GM10266 (cell line): ENCODE data around the gene MC1R.

Experiments used
- DNase-seq: peaks from one replicate; pipeline ENCODE4 v3.0.0; 2012; ENCODE audit errors: extremely low spot score
- CTCF ChIP-seq: IDR thresholded peaks from 2 replicates; pipeline ENCODE4 v1.5.1; 2012; ENCODE audit warnings: mild to moderate bottlenecking, low read depth; ENCODE audit not compliant: control insufficient read depth, insufficient read depth; ENCODE audit errors: missing control alignments

MC1R gene

DNA sequence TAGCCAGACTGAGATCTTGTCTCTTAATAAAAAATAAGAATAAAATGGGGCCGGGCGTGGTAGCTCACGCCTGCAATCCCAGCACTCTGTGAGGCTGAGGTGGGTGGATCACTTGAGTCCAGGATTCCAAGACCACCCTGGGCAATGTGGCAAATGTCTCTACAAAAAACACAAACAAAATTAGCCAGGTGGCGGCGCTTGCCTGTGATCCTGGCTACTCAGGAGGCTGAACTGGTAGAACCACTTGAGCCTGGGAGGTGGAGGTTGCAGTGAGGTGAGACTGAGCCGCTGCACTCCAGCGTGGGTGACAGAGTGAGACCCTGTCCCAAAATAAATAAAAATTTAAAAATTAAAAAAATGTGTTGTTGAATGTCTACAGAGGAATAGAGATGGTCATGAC, 27.0 kb downstream of the MC1R start:
- no peak for DNase-seq
- no peak for TF ChIP-seq CTCF

DNA sequence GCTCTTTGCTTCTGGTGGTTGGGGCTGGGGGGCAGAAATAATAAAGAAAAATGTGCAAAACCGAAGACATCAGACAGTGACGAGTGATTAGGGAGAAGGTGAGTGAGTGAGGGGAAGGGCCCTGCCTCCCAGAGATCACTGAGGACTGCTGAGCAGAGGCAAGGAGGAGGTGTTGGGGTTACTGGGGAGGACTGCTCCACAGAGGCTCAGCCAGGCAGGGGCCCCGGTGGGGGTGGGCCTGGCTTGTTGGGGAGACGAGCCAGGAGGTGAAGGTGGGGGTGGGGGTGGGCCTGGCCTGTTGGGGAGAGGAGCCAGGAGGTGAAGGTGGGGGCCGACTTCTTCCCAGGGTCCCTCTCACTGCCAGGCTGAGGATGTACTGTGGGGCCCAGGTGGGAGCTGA, 27.9 kb downstream of the MC1R start:
- no peak for TF ChIP-seq CTCF
- DNase-seq: no peak

DNA sequence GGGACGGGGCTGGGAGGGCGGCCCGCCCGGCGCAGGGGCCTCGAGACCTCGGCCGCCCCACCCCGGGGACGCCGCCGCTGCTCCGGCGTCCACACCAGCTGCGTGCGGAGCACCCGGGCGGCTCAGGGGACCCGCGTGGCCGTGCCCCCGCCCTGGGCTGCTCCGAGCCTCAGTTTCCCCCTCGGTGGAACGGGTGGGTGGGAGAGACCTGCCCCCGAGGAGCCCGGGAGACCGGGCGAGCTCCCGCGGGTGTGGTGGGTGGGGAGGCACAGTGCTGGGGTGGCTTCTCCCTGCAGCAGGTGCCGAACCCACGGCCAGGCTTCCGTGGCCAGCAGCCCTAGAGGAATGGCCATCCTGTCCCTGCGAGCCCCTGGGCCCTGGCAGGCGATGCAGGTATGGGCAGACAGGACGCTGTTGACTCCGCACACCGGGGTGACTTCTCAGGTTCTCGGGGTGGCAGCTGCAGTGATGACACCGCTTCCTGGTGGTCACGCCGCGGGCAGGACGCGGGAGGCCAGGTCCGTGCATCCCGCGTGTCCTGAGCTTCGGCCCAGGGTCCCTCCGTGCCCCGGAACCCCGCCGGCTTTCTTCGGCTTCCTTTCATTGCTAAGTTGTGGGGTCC, 30.6 kb downstream of the MC1R start:
- TF ChIP-seq CTCF: no peak
- DNase-seq: no peak

DNA sequence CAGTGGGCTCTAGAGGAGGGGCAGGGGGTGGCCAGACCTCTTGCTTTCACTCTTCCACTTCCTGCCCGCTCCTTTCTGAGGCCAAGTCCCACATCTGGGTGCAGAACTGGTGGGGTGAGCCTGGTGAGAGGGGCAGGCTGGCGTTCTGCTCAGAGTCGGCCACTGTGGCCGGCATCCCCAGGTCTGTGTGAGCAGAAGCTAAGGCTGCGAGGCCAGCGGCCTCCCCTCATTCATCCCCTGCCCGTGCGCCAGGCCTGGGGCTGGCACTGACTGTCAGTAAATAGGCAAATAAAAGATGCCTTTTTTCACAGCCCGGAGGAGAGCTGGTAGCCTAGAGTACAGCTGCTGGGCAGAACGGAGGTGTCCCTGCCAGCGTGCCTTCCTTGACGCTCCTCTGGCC, 31.1 kb downstream of the MC1R start:
- DNase-seq: no peak
- no peak for TF ChIP-seq CTCF

DNA sequence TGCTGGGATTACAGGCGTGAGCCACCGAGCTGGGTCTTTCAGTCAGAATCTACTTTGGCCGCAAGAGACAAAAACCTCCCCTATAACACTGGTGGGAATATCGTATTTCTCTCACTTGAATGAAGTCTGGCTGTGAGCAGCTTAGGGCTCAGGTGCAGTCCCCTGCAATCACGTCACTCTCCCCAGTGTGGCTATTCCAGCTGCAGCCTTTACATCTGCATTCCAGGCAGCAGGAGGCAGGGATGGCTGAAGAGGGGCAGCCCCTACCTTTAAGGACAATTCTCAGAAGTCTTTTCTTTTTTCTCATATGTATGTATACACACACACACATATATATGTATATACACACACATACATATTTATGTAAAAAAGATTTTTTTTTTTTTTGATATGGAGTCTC, 32.8 kb downstream of the MC1R start:
- TF ChIP-seq CTCF: no peak

DNA sequence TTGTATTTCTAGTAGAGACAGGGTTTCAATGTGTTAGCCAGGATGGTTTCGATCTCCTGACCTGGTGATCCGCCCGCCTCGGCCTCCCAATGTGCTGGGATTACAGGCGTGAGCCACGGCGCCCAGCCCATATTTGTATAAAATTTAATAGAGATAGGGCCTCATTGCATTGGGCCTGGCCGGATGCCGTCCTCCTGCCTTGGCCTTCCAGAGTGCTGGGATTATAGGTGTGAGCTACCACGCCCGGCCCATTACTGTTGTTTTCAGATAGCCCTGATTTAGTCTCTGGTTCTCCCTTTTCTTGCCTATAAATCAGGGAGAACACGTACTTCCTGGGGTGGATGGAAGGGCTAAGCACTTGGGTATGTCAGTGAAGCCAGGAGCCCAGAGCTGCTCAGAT, 33.4 kb downstream of the MC1R start:
- no peak for DNase-seq
- no peak for TF ChIP-seq CTCF

More for the DNA sequence above, 32.8 kb downstream of the MC1R start:
- no peak for DNase-seq

DNA sequence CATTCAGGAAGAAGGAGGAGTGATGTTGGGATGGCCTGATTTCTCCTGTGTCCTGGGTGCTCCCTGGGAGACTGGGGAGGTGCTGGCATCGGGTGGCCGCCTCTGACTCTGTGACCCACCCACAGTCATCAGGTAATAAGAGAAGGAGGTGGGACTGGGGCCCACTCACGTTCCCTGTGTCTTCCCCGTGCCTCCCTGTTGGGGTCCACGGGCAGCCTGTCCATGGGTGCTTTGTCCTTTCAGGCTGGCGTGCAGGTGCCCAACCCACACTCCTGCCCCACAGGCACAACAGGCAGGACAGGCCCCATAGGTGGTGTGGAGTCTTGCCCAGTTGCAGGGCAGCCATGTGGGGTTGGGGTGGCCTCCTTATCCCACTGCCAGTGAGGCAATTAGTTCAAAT, 33.9 kb downstream of the MC1R start:
- TF ChIP-seq CTCF: no peak
- no peak for DNase-seq
